ENCODE data around the gene SCMH1.

DNA sequence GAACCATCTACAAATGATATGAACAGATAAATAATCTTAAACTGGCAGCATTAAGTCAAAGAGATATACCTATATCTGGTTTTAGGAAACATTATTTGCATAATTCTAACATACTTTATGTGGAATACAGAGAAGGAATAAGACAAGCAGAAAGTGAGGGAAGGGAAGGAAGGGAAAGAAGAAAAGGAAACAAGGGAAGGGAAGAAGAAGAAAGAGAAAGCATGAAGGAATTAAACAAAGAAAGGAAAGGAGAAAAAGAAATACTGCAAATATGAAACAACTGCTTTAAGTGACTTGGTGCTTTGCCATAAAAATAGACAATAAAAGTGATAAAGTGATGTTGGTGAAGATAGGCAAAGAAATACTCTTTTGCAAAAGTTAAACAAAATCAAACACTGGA is 20.1 kb downstream of the SCMH1 start:
- no peak for TF ChIP-seq EZH2phosphoT487 (IDR thresholded peaks at IDR 0.05; ENCODE audit: low read depth)
- TF ChIP-seq, protein P1, sequence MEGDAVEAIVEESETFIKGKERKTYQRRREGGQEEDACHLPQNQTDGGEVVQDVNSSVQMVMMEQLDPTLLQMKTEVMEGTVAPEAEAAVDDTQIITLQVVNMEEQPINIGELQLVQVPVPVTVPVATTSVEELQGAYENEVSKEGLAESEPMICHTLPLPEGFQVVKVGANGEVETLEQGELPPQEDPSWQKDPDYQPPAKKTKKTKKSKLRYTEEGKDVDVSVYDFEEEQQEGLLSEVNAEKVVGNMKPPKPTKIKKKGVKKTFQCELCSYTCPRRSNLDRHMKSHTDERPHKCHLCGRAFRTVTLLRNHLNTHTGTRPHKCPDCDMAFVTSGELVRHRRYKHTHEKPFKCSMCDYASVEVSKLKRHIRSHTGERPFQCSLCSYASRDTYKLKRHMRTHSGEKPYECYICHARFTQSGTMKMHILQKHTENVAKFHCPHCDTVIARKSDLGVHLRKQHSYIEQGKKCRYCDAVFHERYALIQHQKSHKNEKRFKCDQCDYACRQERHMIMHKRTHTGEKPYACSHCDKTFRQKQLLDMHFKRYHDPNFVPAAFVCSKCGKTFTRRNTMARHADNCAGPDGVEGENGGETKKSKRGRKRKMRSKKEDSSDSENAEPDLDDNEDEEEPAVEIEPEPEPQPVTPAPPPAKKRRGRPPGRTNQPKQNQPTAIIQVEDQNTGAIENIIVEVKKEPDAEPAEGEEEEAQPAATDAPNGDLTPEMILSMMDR (IDR thresholded peaks at IDR 0.05; ENCODE audit: low read depth, low read length), result no peak

Data from OCI-LY3 (cell line).